Neural progenitor cell (in vitro differentiated cells): ENCODE measurements around the gene KRT2. TPM values are rescaled to one million over a fixed set of nuclear protein-coding genes. Genes with fewer than 3 reads are reported as not detected.

ENCODE experiments used
- DNase-seq: peaks from one replicate; pipeline ENCODE4 v3.0.0-alpha.2; 2016; ENCODE audit warnings: low spot score
- H2AFZ ChIP-seq: fragments of 200-600 bp; sonication (generic); replicated peaks from 2 replicates; pipeline ENCODE4 v1.6.1; 2016; ENCODE audit warnings: antibody characterized with exemption
- H3F3A ChIP-seq: fragments of 200-600 bp; sonication (generic); 2 replicates; pipeline ENCODE4 v1.6.1; 2016; ENCODE audit warnings: antibody characterized with exemption, low read depth
- H3K27ac ChIP-seq: fragments of 200-600 bp; sonication (generic); 2 replicates; pipeline ENCODE4 v1.5.1; 2016; ENCODE audit warnings: mild to moderate bottlenecking
- H3K27me3 ChIP-seq: fragments of 200-600 bp; sonication (generic); 2 replicates; pipeline ENCODE4 v1.6.1; 2016; ENCODE audit warnings: mild to moderate bottlenecking, moderate library complexity
- H3K36me3 ChIP-seq: fragments of 200-600 bp; sonication (generic); 2 replicates; pipeline ENCODE4 v1.5.1; 2016
- H3K4me1 ChIP-seq: fragments of 200-600 bp; sonication (generic); 2 replicates; pipeline ENCODE4 v1.6.1; 2016; ENCODE audit warnings: mixed run types
- H3K4me2 ChIP-seq: fragments of 200-600 bp; sonication (generic); 2 replicates; pipeline ENCODE4 v1.6.1; 2016
- H3K4me3 ChIP-seq: fragments of 200-600 bp; sonication (generic); 2 replicates; pipeline ENCODE4 v1.5.1; 2016
- H3K79me2 ChIP-seq: fragments of 200-600 bp; sonication (generic); 2 replicates; pipeline ENCODE4 v1.6.1; 2016; ENCODE audit warnings: low read depth
- H3K9ac ChIP-seq: fragments of 200-600 bp; sonication (generic); 2 replicates; pipeline ENCODE4 v1.6.1; 2016
- H3K9me3 ChIP-seq: fragments of 200-600 bp; sonication (generic); 2 replicates; pipeline ENCODE4 v1.5.1; 2016; ENCODE audit warnings: low read depth
- H4K20me1 ChIP-seq: fragments of 200-600 bp; sonication (generic); 2 replicates; pipeline ENCODE4 v1.6.1; 2016; ENCODE audit warnings: low read depth
- H3K27ac Mint-ChIP-seq: 3 replicates; pipeline ENCODE4 v1.8.0; 2021; ENCODE audit warnings: mixed read lengths
- H3K27me3 Mint-ChIP-seq: 2 replicates; pipeline ENCODE4 v1.8.0; 2022; ENCODE audit warnings: low read depth, mild to moderate bottlenecking, inconsistent platforms, moderate library complexity, mixed read lengths; ENCODE audit not compliant: insufficient read depth
- H3K36me3 Mint-ChIP-seq: 3 replicates; pipeline ENCODE4 v1.8.0; 2021; ENCODE audit warnings: mixed read lengths
- H3K4me1 Mint-ChIP-seq: 3 replicates; pipeline ENCODE4 v1.8.0; 2021; ENCODE audit warnings: mixed read lengths
- H3K4me3 Mint-ChIP-seq: 3 replicates; pipeline ENCODE4 v1.8.0; 2021; ENCODE audit warnings: mild to moderate bottlenecking, moderate library complexity, mixed read lengths
- H3K9me3 Mint-ChIP-seq: 3 replicates; pipeline ENCODE4 v1.8.0; 2020; ENCODE audit warnings: mixed read lengths
- CTCF ChIP-seq: fragments of 200-600 bp; sonication (generic); IDR thresholded peaks from 2 replicates; pipeline ENCODE4 v1.5.1; 2017; ENCODE audit warnings: antibody characterized with exemption, mild to moderate bottlenecking
- EZH2 ChIP-seq: fragments of 200-600 bp; sonication (generic); IDR thresholded peaks from 2 replicates; pipeline ENCODE4 v1.6.1; 2017; ENCODE audit warnings: antibody characterized with exemption, mild to moderate bottlenecking, moderate library complexity
- EZH2phosphoT487 ChIP-seq: fragments of 200-600 bp; sonication (generic); IDR thresholded peaks from 2 replicates; pipeline ENCODE4 v1.6.1; 2017; ENCODE audit warnings: antibody characterized with exemption
- total RNA-seq: library from RNA; depleted of rRNA; stranded (reverse); fragments of >200 nt; gene quantifications from 2 replicates; pipeline ENCODE4 v1.2.3, GENCODE V29; 2015; ENCODE audit warnings: low replicate concordance

KRT2 gene
- total RNA-seq, 1 donor from 2014 or later, result not detected

GRCh38 chr12:52660934-52661499, 9.0 kb upstream of the KRT2 start:
- H3K36me3 Mint-ChIP-seq, result no peaks in the 10 kb centered on the region
- H3K4me1 ChIP-seq, result peaks cover under 1% of the 10 kb centered on the region

GRCh38 chr12:52659951-52660350, 7.9 kb upstream of the KRT2 start:
- no peaks in the 10 kb centered on the region for H3F3A ChIP-seq
- H3K27me3 Mint-ChIP-seq, result peaks cover 8% of the 10 kb centered on the region
- H3K9me3 Mint-ChIP-seq, result no peaks in the 10 kb centered on the region
- no peak overlapping the region for H3K4me3 Mint-ChIP-seq
- H3K27ac ChIP-seq, result no peak overlapping the region
- H4K20me1 ChIP-seq, result no peaks in the 10 kb centered on the region
- H3K9ac ChIP-seq, result no peak overlapping the region
- H3K4me1 Mint-ChIP-seq, result peaks cover 9% of the 10 kb centered on the region
- H3K27me3 ChIP-seq, result no peaks in the 10 kb centered on the region
- TF ChIP-seq EZH2 (no peak), EZH2phosphoT487 (no peak), CTCF (no peak)
- H2AFZ ChIP-seq, result no peak overlapping the region
- no peak for DNase-seq
- H3K4me3 ChIP-seq, result no peak overlapping the region
- no peaks in the 10 kb centered on the region for H3K9me3 ChIP-seq
- no peak overlapping the region for H3K27ac Mint-ChIP-seq
- no peaks in the 10 kb centered on the region for H3K36me3 ChIP-seq
- peaks cover 8% of the 10 kb centered on the region for H3K4me1 ChIP-seq
- H3K36me3 Mint-ChIP-seq, result no peaks in the 10 kb centered on the region
- H3K4me2 ChIP-seq, result no peak overlapping the region
- H3K79me2 ChIP-seq, result no peaks in the 10 kb centered on the region

More at GRCh38 chr12:52660934-52661499, 9.0 kb upstream of the KRT2 start:
- Mint-ChIP-seq H3K27me3 (peaks cover 8% of the 10 kb centered on the region), H3K4me3 (no peak overlapping the region), H3K4me1 (peaks cover 4% of the 10 kb centered on the region), H3K27ac (no peak overlapping the region), H3K9me3 (no peaks in the 10 kb centered on the region)
- Histone ChIP-seq H3K4me3 (no peak overlapping the region), H3F3A (no peaks in the 10 kb centered on the region), H3K36me3 (no peaks in the 10 kb centered on the region), H3K27me3 (no peaks in the 10 kb centered on the region), H2AFZ (no peak overlapping the region), H3K9me3 (no peaks in the 10 kb centered on the region), H4K20me1 (no peaks in the 10 kb centered on the region), H3K9ac (no peak overlapping the region), H3K4me2 (no peak overlapping the region), H3K27ac (no peak overlapping the region), H3K79me2 (no peaks in the 10 kb centered on the region)
- TF ChIP-seq CTCF, result no peak
- TF ChIP-seq EZH2phosphoT487, result no peak
- no peak for TF ChIP-seq EZH2
- DNase-seq, result no peak

GRCh38 chr12:52659395-52659794, 7.4 kb upstream of the KRT2 start:
- Mint-ChIP-seq H3K36me3 (no peaks in the 10 kb centered on the region), H3K27ac (no peak overlapping the region), H3K4me3 (no peak overlapping the region), H3K27me3 (peaks cover 8% of the 10 kb centered on the region), H3K9me3 (no peaks in the 10 kb centered on the region), H3K4me1 (peaks cover 9% of the 10 kb centered on the region)
- H3K27me3 ChIP-seq, result no peaks in the 10 kb centered on the region
- H3K9me3 ChIP-seq, result no peaks in the 10 kb centered on the region
- H3K9ac ChIP-seq, result no peak overlapping the region
- H3K36me3 ChIP-seq, result no peaks in the 10 kb centered on the region
- no peak overlapping the region for H3K4me3 ChIP-seq
- H3K4me1 ChIP-seq, result peaks cover 11% of the 10 kb centered on the region
- H3K4me2 ChIP-seq, result no peak overlapping the region
- no peak overlapping the region for H2AFZ ChIP-seq
- TF ChIP-seq CTCF (no peak), EZH2 (no peak), EZH2phosphoT487 (no peak)
- DNase-seq, result no peak
- no peaks in the 10 kb centered on the region for H3F3A ChIP-seq
- H3K27ac ChIP-seq, result no peak overlapping the region
- no peaks in the 10 kb centered on the region for H4K20me1 ChIP-seq
- no peaks in the 10 kb centered on the region for H3K79me2 ChIP-seq
